ENCODE measurements around the gene SIT1.

DNA sequence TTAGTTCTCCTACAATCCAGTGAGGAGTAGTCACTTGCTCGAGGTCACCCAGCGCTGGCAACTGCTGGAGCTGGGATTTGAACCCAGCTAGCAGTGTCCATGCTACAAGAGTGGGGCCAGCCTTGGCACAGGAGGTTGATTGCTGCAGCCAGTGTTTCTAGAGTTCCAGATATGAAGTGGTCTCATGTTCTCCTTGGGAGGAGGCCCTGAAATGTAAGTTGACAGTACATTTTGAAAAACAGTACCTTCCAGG, 8.2 kb upstream of the SIT1 start:
- TF ChIP-seq, protein P1, sequence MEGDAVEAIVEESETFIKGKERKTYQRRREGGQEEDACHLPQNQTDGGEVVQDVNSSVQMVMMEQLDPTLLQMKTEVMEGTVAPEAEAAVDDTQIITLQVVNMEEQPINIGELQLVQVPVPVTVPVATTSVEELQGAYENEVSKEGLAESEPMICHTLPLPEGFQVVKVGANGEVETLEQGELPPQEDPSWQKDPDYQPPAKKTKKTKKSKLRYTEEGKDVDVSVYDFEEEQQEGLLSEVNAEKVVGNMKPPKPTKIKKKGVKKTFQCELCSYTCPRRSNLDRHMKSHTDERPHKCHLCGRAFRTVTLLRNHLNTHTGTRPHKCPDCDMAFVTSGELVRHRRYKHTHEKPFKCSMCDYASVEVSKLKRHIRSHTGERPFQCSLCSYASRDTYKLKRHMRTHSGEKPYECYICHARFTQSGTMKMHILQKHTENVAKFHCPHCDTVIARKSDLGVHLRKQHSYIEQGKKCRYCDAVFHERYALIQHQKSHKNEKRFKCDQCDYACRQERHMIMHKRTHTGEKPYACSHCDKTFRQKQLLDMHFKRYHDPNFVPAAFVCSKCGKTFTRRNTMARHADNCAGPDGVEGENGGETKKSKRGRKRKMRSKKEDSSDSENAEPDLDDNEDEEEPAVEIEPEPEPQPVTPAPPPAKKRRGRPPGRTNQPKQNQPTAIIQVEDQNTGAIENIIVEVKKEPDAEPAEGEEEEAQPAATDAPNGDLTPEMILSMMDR (IDR thresholded peaks at IDR 0.05): no peak
- no peak for TF ChIP-seq POLR2A (IDR thresholded peaks at IDR 0.05)

Data from testis (tissue), 2 donors.